Right lobe of liver (tissue), 4 donors: Measurements from ENCODE around the gene PRKN.

Experiments used
- CTCF ChIP-seq, 4 donors: fragments of 200-600 bp in 3 of 4; fragments of 450-650 bp in 1 of 4; IDR thresholded peaks; one replicate each; pipeline versions ENCODE4 v1.5.1 to v1.8.0; 2016 to 2022; ENCODE audit warnings: antibody characterized with exemption in 4 of 4, mild to moderate bottlenecking in 2 of 4
- POLR2A ChIP-seq: fragments of 450-650 bp; IDR thresholded peaks from one replicate; pipeline ENCODE4 v1.6.1; 2017; ENCODE audit warnings: antibody characterized with exemption, mild to moderate bottlenecking
- donor health status: DM: no; HTN: no; CAD: no.
- donor health status: DM: no; HTN: no; CAD: no.
- donor health status: DM: no; HTN: yes; CAD: no.

GRCh38 chr6:162373868-162374267, 353.7 kb downstream of the PRKN start:
- TF ChIP-seq CTCF (IDR thresholded peaks at IDR 0.05) (peak in 1 of 4 donors; percentile 13), POLR2A (no peak)
